CD4-positive, alpha-beta T cell (primary cell): Measurements from ENCODE around the gene OSBPL10. TPM values are rescaled to one million over a fixed set of nuclear protein-coding genes. Genes with fewer than 3 reads are reported as not detected.

ENCODE experiments used
- ATAC-seq: fragments of 200-7000 bp; cut with Tn5 transposase; one replicate; pipeline ENCODE4 v1.10.0; 2022; ENCODE audit warnings: mild to moderate bottlenecking; ENCODE audit not compliant: poor library complexity
- CTCF ChIA-PET: fragments of 350-600 bp; sonication (Branson Sonifier 250); formaldehyde crosslinking; loops from one replicate; lab custom pipeline; 2021; ENCODE audit warnings: antibody characterized with exemption, inconsistent platforms; lab: Charles Lee
- POLR2A ChIA-PET: fragments of 350-600 bp; sonication (Branson Sonifier 250); formaldehyde crosslinking; loops from one replicate; lab custom pipeline; 2021; ENCODE audit warnings: antibody characterized with exemption, inconsistent platforms; lab: Charles Lee
- DNase-seq, 14 experiments: peaks; one replicate each; pipeline ENCODE4 v3.0.0-alpha.2; 2013 to 2020; ENCODE audit warnings: mixed read lengths in 2 of 14
- H3K27ac ChIP-seq, 2 donors: one replicate each; pipeline versions ENCODE4 v1.5.1 to v1.7.0; 2013; ENCODE audit warnings: low read length in 2 of 2, low read depth in 1 of 2, mild to moderate bottlenecking in 1 of 2
- H3K27me3 ChIP-seq, 2 experiments: 1 replicate in 1 of 2; 2 replicates in 1 of 2; pipeline versions ENCODE4 v1.6.1 to v1.7.0; 2013; ENCODE audit warnings: low read length in 2 of 2, control low read depth in 1 of 2, mild to moderate bottlenecking in 1 of 2, moderate library complexity in 1 of 2; ENCODE audit not compliant: insufficient read depth in 2 of 2, control insufficient read depth in 1 of 2
- H3K36me3 ChIP-seq: one replicate; pipeline ENCODE4 v1.6.1; 2013; ENCODE audit warnings: low read length, control low read depth; ENCODE audit not compliant: insufficient read depth
- H3K4me1 ChIP-seq: one replicate; pipeline ENCODE4 v1.6.1; 2013; ENCODE audit warnings: low read length, control low read depth; ENCODE audit not compliant: insufficient read depth
- H3K4me3 ChIP-seq: one replicate; pipeline ENCODE4 v1.5.1; 2013; ENCODE audit warnings: mild to moderate bottlenecking, low read length, moderate library complexity
- H3K9me3 ChIP-seq, 2 experiments: 1 replicate in 1 of 2; 2 replicates in 1 of 2; pipeline versions ENCODE4 v1.6.1 to v1.7.0; 2013; ENCODE audit warnings: low read length in 2 of 2, mild to moderate bottlenecking in 2 of 2, control low read depth in 1 of 2, moderate library complexity in 1 of 2; ENCODE audit not compliant: control insufficient read depth in 1 of 2, insufficient read depth in 1 of 2
- H3K27ac Mint-ChIP-seq: one replicate; pipeline ENCODE4 v1.8.0; 2020; ENCODE audit warnings: mixed read lengths
- H3K27me3 Mint-ChIP-seq: one replicate; pipeline ENCODE4 v1.8.0; 2021; ENCODE audit warnings: mixed read lengths
- H3K36me3 Mint-ChIP-seq: one replicate; pipeline ENCODE4 v1.8.0; 2021; ENCODE audit warnings: low read depth, mixed read lengths
- H3K4me1 Mint-ChIP-seq: one replicate; pipeline ENCODE4 v1.8.0; 2021; ENCODE audit warnings: low read depth, mixed read lengths
- H3K4me3 Mint-ChIP-seq: one replicate; pipeline ENCODE4 v1.8.0; 2020; ENCODE audit warnings: mild to moderate bottlenecking, mixed read lengths
- H3K9me3 Mint-ChIP-seq: one replicate; pipeline ENCODE4 v1.8.0; 2020; ENCODE audit warnings: mixed read lengths
- intact Hi-C, 2 experiments: fragments of 100-400 bp; cut with DNase I in 1 of 2; cut with micrococcal nuclease in 1 of 2; formaldehyde crosslinking; loops; one replicate each; pipeline versions ENCODE4 v1.15.1 to v1.9.0; 2023 to 2025; cut with DNase I, micrococcal nuclease
- total RNA-seq, 174 experiments: library from RNA in 2 of 174; stranded (reverse) in 2 of 174; gene quantifications; one replicate each; pipeline ENCODE4 v1.2.3 and lab custom pipeline; 2021 to 2026
- TF ChIP-seq, protein P1 (sequence below): fragments of 200-600 bp; IDR thresholded peaks from one replicate; pipeline ENCODE4 v1.8.0; 2022; ENCODE audit warnings: antibody characterized with exemption, mild to moderate bottlenecking

OSBPL10 gene
- total RNA-seq, 2 experiments from 2014 or later, result not detected

DNA sequence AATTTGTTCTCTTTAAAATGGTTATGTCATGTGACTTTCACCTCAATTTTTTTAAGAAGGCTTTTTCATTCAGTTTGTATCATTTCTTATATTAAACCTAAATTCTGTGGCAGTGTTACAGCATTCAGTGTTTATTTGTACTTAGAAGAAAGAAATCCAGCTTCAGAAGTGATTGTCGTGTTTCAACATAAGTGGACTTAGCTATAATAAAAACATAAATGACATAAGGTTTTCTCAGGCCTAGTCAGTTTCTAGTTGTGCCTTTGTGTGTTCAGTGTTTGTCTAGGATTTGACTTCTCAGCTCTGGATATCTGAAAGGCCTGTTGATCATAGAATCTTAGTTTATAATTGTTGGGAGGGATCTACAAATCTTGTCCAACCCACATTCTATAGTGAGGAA is 367.9 kb downstream of the OSBPL10 start:
- peaks cover 73% of the 10 kb centered on the region for H3K4me1 Mint-ChIP-seq
- Histone ChIP-seq H3K27ac (no peak overlapping the region), H3K27me3 (no peaks in the 10 kb centered on the region), H3K4me3 (no peak overlapping the region), H3K4me1 (no peaks in the 10 kb centered on the region), H3K9me3 (no peaks in the 10 kb centered on the region), H3K36me3 (peaks cover 30% of the 10 kb centered on the region)
- no peak overlapping the region for H3K4me3 Mint-ChIP-seq
- H3K9me3 Mint-ChIP-seq, result peaks cover 6% of the 10 kb centered on the region
- H3K36me3 Mint-ChIP-seq, result peaks cover 96% of the 10 kb centered on the region
- CTCF ChIA-PET, result no interaction called here
- POLR2A ChIA-PET, result no interaction called here
- ATAC-seq (no peak), DNase-seq (no peak)
- TF ChIP-seq, protein P1, sequence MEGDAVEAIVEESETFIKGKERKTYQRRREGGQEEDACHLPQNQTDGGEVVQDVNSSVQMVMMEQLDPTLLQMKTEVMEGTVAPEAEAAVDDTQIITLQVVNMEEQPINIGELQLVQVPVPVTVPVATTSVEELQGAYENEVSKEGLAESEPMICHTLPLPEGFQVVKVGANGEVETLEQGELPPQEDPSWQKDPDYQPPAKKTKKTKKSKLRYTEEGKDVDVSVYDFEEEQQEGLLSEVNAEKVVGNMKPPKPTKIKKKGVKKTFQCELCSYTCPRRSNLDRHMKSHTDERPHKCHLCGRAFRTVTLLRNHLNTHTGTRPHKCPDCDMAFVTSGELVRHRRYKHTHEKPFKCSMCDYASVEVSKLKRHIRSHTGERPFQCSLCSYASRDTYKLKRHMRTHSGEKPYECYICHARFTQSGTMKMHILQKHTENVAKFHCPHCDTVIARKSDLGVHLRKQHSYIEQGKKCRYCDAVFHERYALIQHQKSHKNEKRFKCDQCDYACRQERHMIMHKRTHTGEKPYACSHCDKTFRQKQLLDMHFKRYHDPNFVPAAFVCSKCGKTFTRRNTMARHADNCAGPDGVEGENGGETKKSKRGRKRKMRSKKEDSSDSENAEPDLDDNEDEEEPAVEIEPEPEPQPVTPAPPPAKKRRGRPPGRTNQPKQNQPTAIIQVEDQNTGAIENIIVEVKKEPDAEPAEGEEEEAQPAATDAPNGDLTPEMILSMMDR, result no peak
- no peaks in the 10 kb centered on the region for H3K27me3 Mint-ChIP-seq
- no peak overlapping the region for H3K27ac Mint-ChIP-seq
- intact Hi-C loops, result loop anchor here in 1 of 2 experiments (5.0 kb wide), 1 partner anchor 41 kb away; no protein-coding TSS in a partner anchor

Other genes with a start within 250 kb of the OSBPL10 start
- not detected for gene ZNF860, start 488 bp upstream of the OSBPL10 start, total RNA-seq
- 10 to 100 TPM; 15.3 to 16.0 TPM for gene GPD1L, start 125.4 kb upstream of the OSBPL10 start, total RNA-seq